Measurements from ENCODE around the gene ZNF362. TPM values are rescaled to one million over a fixed set of nuclear protein-coding genes. Genes with fewer than 3 reads are reported as not detected.
A peak's percentile ranks its signal among the peaks of the same experiment; 100 is the strongest.

Gene ZNF362
- total RNA-seq, 1 donor from 2014 or later: 14.6 TPM

- intact Hi-C loops (cut with micrococcal nuclease): no loop called here
- Mint-ChIP-seq H3K27ac (no peak overlapping the region), H3K4me1 (ENCODE audit: low read depth) (no peaks in the 10 kb centered on the region)
Observed at GRCh38 chr1:33250217-33250616, 6.1 kb upstream of the ZNF362 start.

GRCh38 chr1:33250724-33251123 is 5.6 kb upstream of the ZNF362 start:
- H3K27me3 Mint-ChIP-seq (ENCODE audit: insufficient read depth): peaks cover 32% of the 10 kb centered on the region
- H3K4me1 Mint-ChIP-seq (ENCODE audit: low read depth): no peaks in the 10 kb centered on the region
- H3K36me3 Mint-ChIP-seq (ENCODE audit: low read depth): no peaks in the 10 kb centered on the region
- H3K27ac Mint-ChIP-seq: no peak overlapping the region
- DNase-seq (ENCODE audit: low spot score): no peak
- H3K9me3 Mint-ChIP-seq: peaks cover 5% of the 10 kb centered on the region
- H3K4me3 Mint-ChIP-seq: no peak overlapping the region
- intact Hi-C loops (cut with micrococcal nuclease): no loop called here

More at GRCh38 chr1:33250217-33250616, 6.1 kb upstream of the ZNF362 start:
- peaks cover 30% of the 10 kb centered on the region for H3K27me3 Mint-ChIP-seq (ENCODE audit: insufficient read depth)
- no peak overlapping the region for H3K4me3 Mint-ChIP-seq
- H3K36me3 Mint-ChIP-seq (ENCODE audit: low read depth): no peaks in the 10 kb centered on the region
- DNase-seq (ENCODE audit: low spot score): no peak
- peaks cover 5% of the 10 kb centered on the region for H3K9me3 Mint-ChIP-seq

- DNase-seq (ENCODE audit: low spot score): no peak
- Mint-ChIP-seq H3K4me3 (no peak overlapping the region), H3K27me3 (ENCODE audit: insufficient read depth) (peaks cover 17% of the 10 kb centered on the region), H3K27ac (no peak overlapping the region), H3K36me3 (ENCODE audit: low read depth) (peaks cover 3% of the 10 kb centered on the region), H3K9me3 (peaks cover 5% of the 10 kb centered on the region), H3K4me1 (ENCODE audit: low read depth) (peaks cover 21% of the 10 kb centered on the region)
- intact Hi-C loops (cut with micrococcal nuclease): no loop called here
Observed at GRCh38 chr1:33254491-33254890, 1.8 kb upstream of the ZNF362 start.

- Mint-ChIP-seq H3K27ac (peak overlapping the region; percentile 78), H3K27me3 (ENCODE audit: insufficient read depth) (peaks cover 15% of the 10 kb centered on the region), H3K4me3 (peak overlapping the region; percentile 70), H3K36me3 (ENCODE audit: low read depth) (peaks cover 4% of the 10 kb centered on the region), H3K4me1 (ENCODE audit: low read depth) (peaks cover 27% of the 10 kb centered on the region), H3K9me3 (peaks cover 5% of the 10 kb centered on the region)
- intact Hi-C loops (cut with micrococcal nuclease): loop anchor here (1.0 to 5.0 kb wide), 5 partner anchors 42 to 157 kb away; partner anchors contain the start of gene TRIM62
- peak; percentile 16 for DNase-seq (ENCODE audit: low spot score)
Observed at GRCh38 chr1:33255347-33256220, 708 bp upstream of the ZNF362 start.

GRCh38 chr1:33256221-33256470 is 146 bp upstream of the ZNF362 start:
- peaks cover 5% of the 10 kb centered on the region for H3K9me3 Mint-ChIP-seq
- peaks cover 11% of the 10 kb centered on the region for H3K27me3 Mint-ChIP-seq (ENCODE audit: insufficient read depth)
- no peak for DNase-seq (ENCODE audit: low spot score)
- H3K36me3 Mint-ChIP-seq (ENCODE audit: low read depth): peaks cover 4% of the 10 kb centered on the region
- H3K27ac Mint-ChIP-seq: no peak overlapping the region
- H3K4me1 Mint-ChIP-seq (ENCODE audit: low read depth): peaks cover 28% of the 10 kb centered on the region
- intact Hi-C loops (cut with micrococcal nuclease): loop anchor here (1.0 to 5.0 kb wide), 5 partner anchors 41 to 157 kb away; partner anchors contain the start of gene TRIM62
- no peak overlapping the region for H3K4me3 Mint-ChIP-seq

- peaks cover 34% of the 10 kb centered on the region for H3K4me1 Mint-ChIP-seq (ENCODE audit: low read depth)
- no peaks in the 10 kb centered on the region for H3K9me3 Mint-ChIP-seq
- intact Hi-C loops (cut with micrococcal nuclease): loop anchor here (2.0 to 5.0 kb wide), 4 partner anchors 40 to 158 kb away; partner anchors contain the start of gene TRIM62
- no peak for DNase-seq (ENCODE audit: low spot score)
- peaks cover 11% of the 10 kb centered on the region for H3K27me3 Mint-ChIP-seq (ENCODE audit: insufficient read depth)
- peak overlapping the region; percentile 92 for H3K4me3 Mint-ChIP-seq
- peaks cover 4% of the 10 kb centered on the region for H3K36me3 Mint-ChIP-seq (ENCODE audit: low read depth)
- peak overlapping the region; percentile 98 for H3K27ac Mint-ChIP-seq
Observed at GRCh38 chr1:33257207-33257771, 997 bp downstream of the ZNF362 start.

- Mint-ChIP-seq H3K9me3 (no peaks in the 10 kb centered on the region), H3K36me3 (ENCODE audit: low read depth) (peaks cover 6% of the 10 kb centered on the region), H3K4me3 (peak overlapping the region; percentile 92), H3K27me3 (ENCODE audit: insufficient read depth) (peaks cover 8% of the 10 kb centered on the region), H3K4me1 (ENCODE audit: low read depth) (peaks cover 34% of the 10 kb centered on the region), H3K27ac (peak overlapping the region; percentile 98)
- intact Hi-C loops (cut with micrococcal nuclease): loop anchor here (2.0 to 5.0 kb wide), 4 partner anchors 39 to 159 kb away; partner anchors contain the start of gene TRIM62
- DNase-seq (ENCODE audit: low spot score): no peak
Observed at GRCh38 chr1:33257772-33258712, 1.8 kb downstream of the ZNF362 start.

GRCh38 chr1:33258788-33259274 is 2.5 kb downstream of the ZNF362 start:
- intact Hi-C loops (cut with micrococcal nuclease): loop anchor here (5.0 kb wide), 2 partner anchors 38 to 77 kb away; partner anchors contain the start of gene TRIM62
- Mint-ChIP-seq H3K27ac (no peak overlapping the region), H3K27me3 (ENCODE audit: insufficient read depth) (peaks cover 6% of the 10 kb centered on the region), H3K4me1 (ENCODE audit: low read depth) (peaks cover 34% of the 10 kb centered on the region), H3K36me3 (ENCODE audit: low read depth) (peaks cover 6% of the 10 kb centered on the region), H3K9me3 (no peaks in the 10 kb centered on the region), H3K4me3 (peak overlapping the region; percentile 70)
- no peak for DNase-seq (ENCODE audit: low spot score)

- H3K36me3 Mint-ChIP-seq (ENCODE audit: low read depth): peaks cover 6% of the 10 kb centered on the region
- H3K4me1 Mint-ChIP-seq (ENCODE audit: low read depth): peaks cover 34% of the 10 kb centered on the region
- intact Hi-C loops (cut with micrococcal nuclease): loop anchor here (5.0 kb wide), 2 partner anchors 37 to 78 kb away; partner anchors contain the start of gene TRIM62
- peaks cover 5% of the 10 kb centered on the region for H3K27me3 Mint-ChIP-seq (ENCODE audit: insufficient read depth)
- no peak overlapping the region for H3K27ac Mint-ChIP-seq
- H3K9me3 Mint-ChIP-seq: no peaks in the 10 kb centered on the region
- H3K4me3 Mint-ChIP-seq: no peak overlapping the region
- DNase-seq (ENCODE audit: low spot score): no peak
Observed at GRCh38 chr1:33259879-33260278, 3.6 kb downstream of the ZNF362 start.

GRCh38 chr1:33260439-33260838 is 4.1 kb downstream of the ZNF362 start:
- peaks cover 34% of the 10 kb centered on the region for H3K4me1 Mint-ChIP-seq (ENCODE audit: low read depth)
- DNase-seq (ENCODE audit: low spot score): no peak
- no peak overlapping the region for H3K4me3 Mint-ChIP-seq
- H3K27me3 Mint-ChIP-seq (ENCODE audit: insufficient read depth): no peaks in the 10 kb centered on the region
- intact Hi-C loops (cut with micrococcal nuclease): no loop called here
- no peaks in the 10 kb centered on the region for H3K9me3 Mint-ChIP-seq
- H3K27ac Mint-ChIP-seq: peak overlapping the region; percentile 31
- peaks cover 6% of the 10 kb centered on the region for H3K36me3 Mint-ChIP-seq (ENCODE audit: low read depth)

- Mint-ChIP-seq H3K27ac (no peak overlapping the region), H3K36me3 (ENCODE audit: low read depth) (peaks cover 6% of the 10 kb centered on the region), H3K9me3 (no peaks in the 10 kb centered on the region), H3K4me3 (no peak overlapping the region), H3K27me3 (ENCODE audit: insufficient read depth) (no peaks in the 10 kb centered on the region), H3K4me1 (ENCODE audit: low read depth) (peaks cover 34% of the 10 kb centered on the region)
- no peak for DNase-seq (ENCODE audit: low spot score)
- intact Hi-C loops (cut with micrococcal nuclease): no loop called here
Observed at GRCh38 chr1:33261344-33261743, 5.1 kb downstream of the ZNF362 start.

GRCh38 chr1:33263890-33264504 is 7.7 kb downstream of the ZNF362 start:
- Mint-ChIP-seq H3K9me3 (no peaks in the 10 kb centered on the region), H3K4me1 (ENCODE audit: low read depth) (peaks cover 18% of the 10 kb centered on the region), H3K27me3 (ENCODE audit: insufficient read depth) (no peaks in the 10 kb centered on the region), H3K27ac (no peak overlapping the region), H3K4me3 (no peak overlapping the region), H3K36me3 (ENCODE audit: low read depth) (peaks cover 4% of the 10 kb centered on the region)
- intact Hi-C loops (cut with micrococcal nuclease): no loop called here
- no peak for DNase-seq (ENCODE audit: low spot score)

All from activated T-helper 1 cell treated with anti-CD3 and anti-CD28 coated beads, Interleukin-12 subunit alpha, Interleukin-12 subunit beta, Interleukin-2, Interleukin-4 antibody, amounts not matched to agents 30 ng/mL and 10 ng/mL and 1 ng/mL, durations not matched to agents 14 hours and 24 hours and 36 hours (primary cell).